ENCODE measurements around the gene PPIA. TPM values are rescaled to one million over a fixed set of nuclear protein-coding genes. Genes with fewer than 3 reads are reported as not detected.
A peak's percentile ranks its signal among the peaks of the same experiment; 100 is the strongest.
"Not testable (repeated sequence)": the region's sequence is repeated elsewhere in the genome, so short reads cannot be mapped to it uniquely, and the experiment has no call there.

PPIA gene
- polyA plus RNA-seq, 3 donors: 1,342 to 1,541 (median 1,458) TPM

DNA sequence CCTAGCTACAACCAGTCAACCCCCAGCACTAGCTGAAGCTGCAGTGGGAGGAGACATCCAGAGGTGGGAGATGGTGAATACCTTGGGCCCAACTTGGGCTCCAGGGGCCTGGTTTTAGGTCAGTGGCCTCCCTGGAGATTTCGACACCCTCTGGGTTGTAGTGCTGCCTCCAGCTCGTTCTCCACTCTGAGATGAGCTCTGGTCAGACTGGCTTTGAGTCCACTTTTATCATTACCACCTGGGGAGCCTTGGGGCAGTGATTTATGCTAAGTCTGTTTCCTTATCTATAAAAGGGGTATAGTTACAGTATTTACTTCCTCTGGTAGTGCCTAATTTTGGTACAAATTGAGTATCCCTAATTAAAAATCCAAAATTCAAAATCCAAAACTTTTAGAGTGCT, 22.8 kb downstream of the PPIA start:
- no peak for DNase-seq (ENCODE audit: low read depth in 3 of 3, low spot score in 2 of 3)

DNA sequence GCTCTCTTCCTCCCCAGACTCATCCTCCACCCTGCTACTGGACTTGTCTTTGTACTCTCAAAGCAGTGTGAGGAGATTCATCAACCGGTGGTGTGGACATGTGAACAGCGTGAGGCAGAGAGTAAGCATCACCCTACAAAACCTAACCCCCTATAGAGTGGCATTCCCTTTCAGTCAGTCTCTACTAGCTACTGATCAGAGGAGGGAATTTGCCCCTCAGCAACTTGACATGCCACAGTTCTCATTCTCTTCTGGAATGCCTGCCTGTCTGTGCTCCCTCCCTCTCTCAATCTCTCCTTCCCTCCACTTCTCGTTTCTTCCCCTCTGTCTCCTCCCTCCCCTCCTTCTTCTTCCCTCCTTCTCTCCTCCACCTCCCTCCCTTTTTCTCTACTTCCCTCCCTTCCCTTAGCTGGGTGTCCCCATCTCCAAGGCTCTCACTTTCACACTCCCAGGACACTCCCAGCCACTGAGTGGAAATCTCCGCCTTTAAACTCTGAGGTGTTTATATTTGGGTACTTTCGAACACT, 26.8 kb downstream of the PPIA start:
- DNase-seq (ENCODE audit: low read depth in 3 of 3, low spot score in 2 of 3): no peak

DNA sequence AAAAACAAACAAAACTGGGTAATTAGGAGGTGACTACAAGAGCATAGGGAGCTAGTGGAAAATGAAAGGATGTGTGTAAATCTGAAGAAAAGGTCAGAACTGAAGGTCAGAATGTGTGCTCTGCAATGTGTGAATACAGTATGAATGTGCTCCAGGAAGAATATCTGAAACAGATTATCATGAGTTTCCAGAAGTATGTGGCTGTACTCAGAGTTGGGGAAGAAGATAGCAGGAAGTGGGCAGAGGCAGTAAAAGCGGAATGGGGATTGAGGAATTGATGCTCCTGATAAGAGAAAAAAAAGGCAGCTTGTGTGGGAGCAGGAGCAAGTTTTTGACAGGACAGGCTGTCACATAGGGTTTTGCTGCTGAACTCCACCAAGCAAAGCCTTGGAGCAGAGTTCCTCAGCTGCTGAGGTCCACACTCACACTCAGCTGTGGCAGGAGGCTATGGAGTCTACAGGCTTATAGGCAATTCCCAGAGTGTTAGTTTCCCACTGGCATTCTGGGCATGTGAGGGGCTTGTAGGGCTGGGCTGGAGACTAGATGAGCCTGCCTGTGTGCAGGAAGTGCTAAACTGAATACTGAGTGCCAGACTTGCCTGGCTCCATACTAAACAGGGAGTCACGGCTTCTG, 28.5 kb downstream of the PPIA start:
- DNase-seq (ENCODE audit: low read depth in 3 of 3, low spot score in 2 of 3): no peak

DNA sequence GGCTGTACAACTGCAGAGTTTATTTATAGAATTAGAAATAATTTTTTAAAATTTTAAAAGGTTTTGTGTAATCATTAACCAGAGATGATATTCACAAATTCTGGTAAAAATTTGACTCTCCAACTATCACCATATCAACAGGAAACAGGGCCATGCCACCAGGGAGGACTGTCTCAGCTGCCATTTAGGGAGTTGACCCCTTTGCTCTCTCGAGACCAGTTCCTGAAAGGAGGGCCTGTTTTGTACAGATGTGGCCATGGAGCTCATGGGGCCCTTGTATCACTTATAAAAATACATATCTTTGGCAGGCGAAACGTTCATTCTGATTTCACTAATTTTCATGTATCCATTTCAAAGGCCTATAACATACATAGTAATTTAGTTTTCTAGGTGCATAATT, 31.1 kb downstream of the PPIA start:
- no peak for DNase-seq (ENCODE audit: low read depth in 3 of 3, low spot score in 2 of 3)

DNA sequence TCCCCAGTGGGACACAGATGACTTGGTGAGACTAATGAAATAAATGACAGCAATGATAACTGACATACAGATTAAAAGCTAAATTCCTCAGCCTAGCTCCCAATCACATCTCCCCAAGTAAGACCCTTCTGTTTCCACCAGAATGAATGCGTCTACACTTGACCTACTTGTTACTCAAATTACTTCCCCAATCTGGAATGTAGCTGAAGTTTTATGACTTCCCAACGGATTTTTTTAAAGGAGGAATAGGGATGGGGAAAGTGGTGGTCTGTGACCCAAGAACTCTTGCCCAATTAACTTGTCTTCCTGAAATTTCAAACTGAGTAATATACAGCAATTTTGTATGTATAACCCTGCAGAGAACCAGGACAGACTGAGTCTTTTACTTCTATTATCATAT, 42.3 kb downstream of the PPIA start:
- DNase-seq (ENCODE audit: low read depth in 3 of 3, low spot score in 2 of 3): no peak

DNA sequence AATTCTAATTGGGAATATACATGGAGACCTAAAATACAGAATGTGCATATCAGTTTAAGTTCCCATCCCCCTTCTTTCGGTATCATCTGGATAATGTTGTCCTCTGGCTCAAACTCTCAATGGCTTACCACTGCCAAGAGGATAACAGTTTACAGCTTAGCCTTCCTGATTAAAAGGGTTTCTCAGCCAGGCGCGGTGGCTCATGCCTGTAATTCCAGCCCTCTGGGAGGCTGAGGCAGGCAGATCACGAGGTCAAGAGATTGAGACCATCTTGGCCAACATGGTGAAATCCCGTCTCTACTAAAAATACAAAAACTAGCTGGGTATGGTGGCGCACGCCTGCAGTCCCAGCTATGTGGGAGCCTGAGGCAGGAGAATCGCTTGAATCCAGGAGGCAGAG, 46.2 kb downstream of the PPIA start:
- not testable (repeated sequence) for DNase-seq (ENCODE audit: low read depth in 3 of 3, low spot score in 2 of 3)

DNA sequence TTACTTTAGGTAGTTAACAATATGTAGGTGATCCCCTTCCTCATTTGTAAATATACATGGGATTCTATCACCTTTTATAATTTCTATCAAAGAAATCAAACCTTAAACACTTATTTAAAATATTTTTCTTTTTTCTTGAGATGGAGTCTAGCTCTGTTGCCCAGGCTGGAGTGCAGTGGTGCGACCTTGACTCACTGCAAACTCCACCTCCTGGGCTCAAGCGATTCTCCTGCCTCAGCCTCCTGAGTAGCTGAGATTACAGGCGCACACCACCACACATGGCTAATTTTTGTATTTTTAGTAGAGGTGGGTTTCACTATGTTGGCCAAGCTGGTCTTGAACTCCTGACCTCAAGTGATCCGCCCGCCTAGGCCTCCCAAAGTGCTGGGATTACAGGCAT, 47.0 kb downstream of the PPIA start:
- not testable (repeated sequence) for DNase-seq (ENCODE audit: low read depth in 3 of 3, low spot score in 2 of 3)

DNA sequence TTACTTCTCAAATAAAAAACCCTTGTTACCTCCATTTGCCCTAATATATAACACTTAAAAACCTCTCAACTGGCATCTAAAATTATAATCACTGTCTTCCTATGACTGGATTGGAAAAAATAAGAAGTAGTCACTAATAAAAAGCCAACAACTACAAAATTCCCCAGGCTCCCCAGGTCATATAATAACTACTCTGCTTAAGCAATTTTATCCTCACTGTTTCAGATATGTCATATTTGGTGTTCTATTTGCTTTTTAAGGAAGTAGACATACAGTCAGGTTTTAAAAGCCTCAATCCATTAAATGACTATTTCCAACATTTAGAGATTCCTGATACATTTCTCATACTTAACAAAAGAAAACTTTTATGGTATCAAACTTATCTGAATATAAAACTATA, 49.0 kb downstream of the PPIA start:
- no peak for DNase-seq (ENCODE audit: low read depth in 3 of 3, low spot score in 2 of 3)

DNA sequence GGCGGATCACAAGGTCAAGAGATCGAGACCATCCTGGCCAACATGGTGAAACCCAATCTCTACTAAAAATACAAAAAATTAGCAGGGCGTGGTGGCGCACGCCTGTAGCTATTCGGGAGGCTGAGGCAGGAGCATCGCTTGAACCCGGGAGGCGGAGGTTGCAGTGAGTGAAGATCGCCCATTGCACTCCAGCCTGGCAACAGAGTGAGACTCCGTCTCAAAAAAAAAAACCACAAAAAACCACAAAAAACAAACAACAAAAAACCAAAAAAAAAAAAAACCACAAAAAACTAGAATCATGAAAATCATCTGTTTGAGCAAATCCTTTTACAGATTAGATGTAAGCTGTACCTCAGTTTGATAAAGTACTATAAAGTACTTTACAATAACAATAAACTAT, 49.9 kb downstream of the PPIA start:
- DNase-seq (ENCODE audit: low read depth in 3 of 3, low spot score in 2 of 3): not testable (repeated sequence)

DNA sequence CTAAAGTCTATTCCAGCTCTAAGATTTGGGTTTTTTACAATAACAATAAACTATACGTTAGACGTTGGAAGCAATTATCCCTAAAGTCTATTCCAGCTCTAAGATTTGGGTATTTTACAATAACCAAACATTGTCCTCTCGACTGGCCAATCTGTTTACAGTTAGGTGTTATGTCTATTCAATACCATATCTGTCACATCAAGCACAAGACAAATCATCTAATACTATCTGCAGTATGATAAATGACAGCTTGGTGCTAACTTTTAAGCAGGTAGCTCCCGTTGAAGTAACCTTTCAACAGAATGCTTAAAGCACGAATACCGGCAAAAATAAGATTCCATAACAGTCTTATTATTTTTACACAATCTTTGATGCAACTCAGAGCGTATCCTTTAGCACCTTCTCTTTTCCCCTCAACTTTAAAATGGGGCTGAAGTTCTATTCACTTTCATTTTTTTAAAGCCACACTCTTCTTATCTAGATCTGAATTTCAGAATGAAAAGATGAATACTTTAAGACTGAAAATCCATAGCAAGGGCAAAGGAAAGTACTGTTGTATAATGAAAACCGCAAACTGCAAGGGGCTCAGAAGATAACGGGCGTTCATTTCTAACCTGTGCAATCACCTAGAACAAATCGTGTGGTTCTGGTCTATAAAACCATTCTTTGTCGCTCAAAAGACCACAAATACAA, 50.5 kb downstream of the PPIA start:
- no peak for DNase-seq (ENCODE audit: low read depth in 3 of 3, low spot score in 2 of 3)

DNA sequence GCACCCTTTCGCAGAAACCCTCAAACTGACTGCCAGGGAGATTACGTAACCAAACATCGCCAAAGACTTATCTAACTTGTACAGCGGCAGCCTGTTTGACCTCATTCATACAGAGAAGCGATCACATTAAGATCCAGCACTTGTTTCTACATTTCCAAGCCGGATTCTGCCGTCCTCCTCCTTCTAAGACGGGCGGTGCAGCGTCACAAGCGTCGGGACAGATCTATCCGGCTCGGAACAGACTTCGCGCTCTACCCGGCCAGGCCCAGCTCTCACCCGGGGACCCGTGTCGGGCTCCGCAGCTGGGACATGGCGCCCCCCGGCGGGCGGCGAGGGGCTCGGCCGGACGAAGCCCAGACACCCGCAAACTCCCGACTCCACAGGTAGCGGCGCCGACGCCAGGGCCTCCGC, 51.0 kb downstream of the PPIA start:
- peak in 2 of 3 donors; percentile 81 to 84 for DNase-seq (ENCODE audit: low read depth in 3 of 3, low spot score in 2 of 3)

DNA sequence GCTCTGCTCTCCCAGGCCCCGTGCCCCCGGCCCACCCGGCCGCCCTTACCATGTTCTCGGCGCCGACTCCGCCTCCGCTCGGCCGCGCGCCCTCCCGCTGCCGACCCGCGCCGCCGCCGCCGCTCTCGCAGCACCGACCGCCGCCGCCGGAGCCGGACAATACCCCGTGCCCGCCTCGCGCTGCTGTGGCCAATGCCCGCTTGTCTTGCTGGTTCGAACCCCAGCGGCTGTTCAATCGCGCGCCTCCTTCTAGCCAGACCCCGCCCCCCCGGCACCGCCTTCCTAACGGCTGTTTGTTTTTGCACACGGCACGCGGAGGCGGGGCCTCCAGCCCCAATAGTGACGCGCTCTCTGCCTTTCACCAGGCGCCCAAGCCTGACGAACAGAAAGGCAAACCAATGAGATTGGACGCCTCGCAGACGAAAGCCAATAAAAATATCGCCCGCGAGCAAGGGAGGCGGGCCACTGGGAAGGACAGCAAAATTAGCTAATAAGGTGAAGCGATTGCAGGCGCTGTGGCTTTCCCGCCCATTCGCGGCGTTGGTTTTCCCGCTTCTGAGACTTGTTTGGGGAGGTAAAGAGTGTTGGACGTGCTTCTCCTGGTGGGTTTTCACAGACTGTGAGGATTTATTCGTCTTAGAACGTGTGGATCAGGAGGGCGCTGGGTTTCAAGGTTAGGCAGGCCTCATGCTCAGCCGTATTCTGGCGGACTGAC, 51.6 kb downstream of the PPIA start, which contains the start of gene H2AZ2:
TSS of gene H2AZ2 (minus strand) at position 168 of the 715 bp plus-strand sequence. CDS start at position 52, 116 bp downstream.
- DNase-seq (ENCODE audit: low read depth in 3 of 3, low spot score in 2 of 3): peak; percentile 99 to 100 (median 99)

DNA sequence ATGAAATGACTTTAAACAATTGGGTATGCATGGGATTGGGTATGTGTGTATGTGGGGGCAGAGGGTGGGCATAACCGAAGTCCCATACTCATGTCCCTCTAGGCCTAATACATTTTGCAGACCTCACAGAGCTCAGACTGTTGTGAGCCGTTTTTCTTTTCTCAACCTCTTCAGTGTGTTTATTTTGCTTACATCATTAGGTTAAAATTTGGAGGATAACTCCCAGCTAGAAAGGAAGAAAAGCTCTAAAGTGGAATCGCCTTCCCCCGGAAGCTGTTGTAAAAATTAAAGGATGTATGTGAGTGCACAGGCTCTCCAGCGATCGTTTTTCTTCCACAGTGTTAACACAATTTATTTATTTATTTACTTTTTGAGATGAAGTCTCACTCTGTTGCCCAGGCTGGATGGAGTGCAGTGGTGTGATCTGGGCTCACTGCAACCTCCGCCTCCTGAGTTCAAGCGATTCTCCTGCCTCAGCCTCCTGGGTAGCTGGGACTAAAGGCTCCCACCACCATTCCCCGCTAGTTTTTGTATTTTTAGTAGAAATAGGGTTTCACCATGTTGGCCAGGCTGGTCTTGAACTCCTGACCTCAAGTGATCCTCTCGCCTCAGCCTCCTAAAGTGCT, 52.9 kb downstream of the PPIA start:
- DNase-seq (ENCODE audit: low read depth in 3 of 3, low spot score in 2 of 3): no peak

DNA sequence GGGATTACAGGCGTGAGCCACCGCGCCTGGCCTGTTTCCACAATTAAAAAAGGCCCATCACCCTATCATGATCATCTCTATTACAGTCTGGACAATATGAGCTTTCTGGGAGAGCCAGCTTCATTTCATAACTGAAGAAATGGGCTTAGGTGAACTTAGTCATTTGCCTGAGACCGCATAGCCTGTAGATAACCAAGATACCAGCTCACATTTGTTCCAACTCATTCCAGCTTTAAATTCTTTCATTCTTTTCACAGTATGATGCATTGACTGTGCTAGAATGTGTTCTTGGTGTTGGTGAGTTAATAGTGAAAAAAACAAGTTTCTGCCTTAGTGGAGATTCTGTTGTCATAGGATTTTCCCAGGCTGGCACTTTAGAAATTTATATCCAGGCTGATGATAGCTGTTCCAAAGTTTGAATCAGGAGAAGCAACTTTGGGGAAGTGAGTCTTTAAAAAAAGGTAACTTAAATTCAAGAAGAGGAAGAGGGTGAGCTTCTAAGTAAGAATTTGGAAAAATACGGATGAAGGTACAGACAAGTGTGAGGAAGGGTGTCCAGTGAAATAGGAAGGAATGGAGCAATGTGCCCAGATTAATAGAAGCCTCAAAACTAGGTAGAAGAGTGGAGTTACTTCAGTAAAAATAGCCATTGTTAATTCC, 53.5 kb downstream of the PPIA start:
- DNase-seq (ENCODE audit: low read depth in 3 of 3, low spot score in 2 of 3): no peak

DNA sequence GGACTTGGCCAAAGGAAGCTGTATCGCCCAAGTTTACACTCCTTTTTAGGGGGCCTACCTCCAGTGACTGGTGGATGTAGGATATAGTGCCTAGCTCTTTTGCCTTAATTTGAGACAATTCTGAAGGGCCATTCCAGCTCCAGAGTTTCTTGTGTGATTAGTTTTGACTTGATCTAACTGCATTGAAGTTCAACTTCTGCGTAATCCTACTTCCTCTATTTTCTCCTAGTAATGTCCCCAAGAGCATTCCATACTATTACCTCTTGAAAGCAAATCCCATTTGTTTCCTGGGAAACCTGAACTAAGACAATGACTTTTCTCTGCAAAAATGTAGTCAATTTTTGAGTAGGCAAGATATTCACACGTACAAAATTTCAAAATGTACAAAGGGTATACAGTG, 56.1 kb downstream of the PPIA start:
- no peak for DNase-seq (ENCODE audit: low read depth in 3 of 3, low spot score in 2 of 3)

Other genes with a start within 250 kb of the PPIA start
- 10 to 100 TPM; 74.3 to 79.6 (median 79.2) TPM for gene DDX56, start 222.8 kb upstream of the PPIA start, polyA plus RNA-seq (ENCODE audit: insufficient read length in 3 of 3)
- 100 to 1,000 TPM; 134 to 136 (median 134) TPM for gene TMED4, start 214.4 kb upstream of the PPIA start, polyA plus RNA-seq (ENCODE audit: insufficient read length in 3 of 3)
- 10 to 100 TPM; 79.3 to 97.5 (median 91.4) TPM for gene OGDH, start 190.1 kb upstream of the PPIA start, polyA plus RNA-seq (ENCODE audit: insufficient read length in 3 of 3)
- 10 to 100 TPM; 40.7 to 46.0 (median 43.7) TPM for gene ZMIZ2, start 47.8 kb upstream of the PPIA start, polyA plus RNA-seq (ENCODE audit: insufficient read length in 3 of 3)
- 100 to 1,000 TPM; 250 to 260 (median 259) TPM for gene H2AZ2, start 51.4 kb downstream of the PPIA start, polyA plus RNA-seq (ENCODE audit: insufficient read length in 3 of 3)
- gene PURB, start 88.8 kb downstream of the PPIA start, polyA plus RNA-seq (ENCODE audit: insufficient read length in 3 of 3): 10 to 100 TPM; 31.0 to 32.2 (median 32.0) TPM
- gene MYO1G, start 182.3 kb downstream of the PPIA start, polyA plus RNA-seq (ENCODE audit: insufficient read length in 3 of 3): under 1 TPM; 0.33 to 0.51 (median 0.36) TPM
- 10 to 100 TPM; 23.3 to 28.4 (median 26.4) TPM for gene CCM2, start 203.5 kb downstream of the PPIA start, polyA plus RNA-seq (ENCODE audit: insufficient read length in 3 of 3)

All from right renal cortex interstitium (tissue), 3 donors.